Activated B cell treated with CpG ODN at 0.5 μM for 24 hours (primary cell): ENCODE data around the gene SETD3. TPM values are rescaled to one million over a fixed set of nuclear protein-coding genes. Genes with fewer than 3 reads are reported as not detected.

Experiments
- ATAC-seq: fragments of 200-7000 bp; cut with Tn5 transposase; one replicate; pipeline ENCODE4 v1.10.0; 2021; ENCODE audit warnings: low read depth, mild to moderate bottlenecking, moderate library complexity
- CTCF ChIA-PET: fragments of 350-600 bp; sonication (Branson Sonifier 250); formaldehyde crosslinking; loops from one replicate; lab custom pipeline; 2021; ENCODE audit warnings: antibody characterized with exemption; lab: Charles Lee
- POLR2A ChIA-PET: fragments of 350-600 bp; sonication (Branson Sonifier 250); formaldehyde crosslinking; loops from one replicate; lab custom pipeline; 2021; ENCODE audit warnings: antibody characterized with exemption; lab: Charles Lee
- DNase-seq: peaks from one replicate; pipeline ENCODE4 v3.0.0; 2022
- H3K27ac Mint-ChIP-seq: one replicate; pipeline ENCODE4 v1.8.0; 2020; ENCODE audit warnings: mixed read lengths
- H3K27me3 Mint-ChIP-seq: one replicate; pipeline ENCODE4 v1.8.0; 2021; ENCODE audit warnings: mixed read lengths
- H3K36me3 Mint-ChIP-seq: one replicate; pipeline ENCODE4 v1.8.0; 2021; ENCODE audit warnings: low read depth, mixed read lengths
- H3K4me1 Mint-ChIP-seq: one replicate; pipeline ENCODE4 v1.8.0; 2021; ENCODE audit warnings: mixed read lengths
- H3K4me3 Mint-ChIP-seq: one replicate; pipeline ENCODE4 v1.8.0; 2020; ENCODE audit warnings: mild to moderate bottlenecking, mixed read lengths
- H3K9me3 Mint-ChIP-seq: one replicate; pipeline ENCODE4 v1.8.0; 2020; ENCODE audit warnings: mixed read lengths
- intact Hi-C: fragments of 100-400 bp; cut with micrococcal nuclease; formaldehyde crosslinking; loops from one replicate; pipeline ENCODE4 v1.15.1; 2024
- total RNA-seq: library from RNA; stranded (reverse); gene quantifications from 2 replicates; pipeline ENCODE4 v1.2.3, GENCODE V29; 2022
- TF ChIP-seq, protein P1 (sequence below): fragments of 200-600 bp; IDR thresholded peaks from one replicate; pipeline ENCODE4 v1.8.0; 2022; ENCODE audit warnings: antibody characterized with exemption, mild to moderate bottlenecking

SETD3 gene
- total RNA-seq, 1 donor from 2014 or later, result 31.9 TPM

DNA sequence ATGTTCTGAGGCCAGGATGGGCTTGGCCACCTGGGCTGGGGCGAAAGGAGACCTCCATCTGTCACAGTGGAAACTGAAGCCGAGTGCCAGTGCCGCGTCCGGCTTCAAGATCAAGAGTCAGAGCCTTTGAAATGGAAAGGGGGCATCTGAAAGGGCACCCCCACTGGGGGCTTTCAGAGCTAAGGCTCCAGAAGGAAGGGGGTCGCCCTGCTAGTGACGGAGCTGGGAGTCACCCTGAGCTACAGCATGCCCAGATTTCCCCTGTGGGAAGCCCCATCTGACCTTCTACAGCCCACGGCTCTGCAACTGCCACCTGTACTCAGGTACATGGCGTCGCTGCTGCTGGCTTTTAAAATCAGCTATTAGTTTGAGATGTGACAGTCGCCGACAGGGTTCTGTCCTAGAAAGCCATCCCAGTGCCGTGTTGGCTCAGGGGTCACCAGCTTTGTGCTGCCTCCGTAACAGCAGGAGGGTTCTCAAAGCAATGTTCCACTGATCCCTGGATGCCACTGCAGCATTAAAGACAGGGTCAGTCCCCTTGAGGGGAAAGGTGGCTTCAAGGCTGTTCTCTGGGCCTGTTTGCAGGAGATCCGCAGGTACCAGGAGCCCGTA is 32.0 kb upstream of the SETD3 start:
- Mint-ChIP-seq H3K9me3 (no peaks in the 10 kb centered on the region), H3K36me3 (peaks cover 43% of the 10 kb centered on the region), H3K4me1 (no peaks in the 10 kb centered on the region), H3K27ac (no peak overlapping the region), H3K4me3 (no peak overlapping the region), H3K27me3 (no peaks in the 10 kb centered on the region)
- TF ChIP-seq, protein P1, sequence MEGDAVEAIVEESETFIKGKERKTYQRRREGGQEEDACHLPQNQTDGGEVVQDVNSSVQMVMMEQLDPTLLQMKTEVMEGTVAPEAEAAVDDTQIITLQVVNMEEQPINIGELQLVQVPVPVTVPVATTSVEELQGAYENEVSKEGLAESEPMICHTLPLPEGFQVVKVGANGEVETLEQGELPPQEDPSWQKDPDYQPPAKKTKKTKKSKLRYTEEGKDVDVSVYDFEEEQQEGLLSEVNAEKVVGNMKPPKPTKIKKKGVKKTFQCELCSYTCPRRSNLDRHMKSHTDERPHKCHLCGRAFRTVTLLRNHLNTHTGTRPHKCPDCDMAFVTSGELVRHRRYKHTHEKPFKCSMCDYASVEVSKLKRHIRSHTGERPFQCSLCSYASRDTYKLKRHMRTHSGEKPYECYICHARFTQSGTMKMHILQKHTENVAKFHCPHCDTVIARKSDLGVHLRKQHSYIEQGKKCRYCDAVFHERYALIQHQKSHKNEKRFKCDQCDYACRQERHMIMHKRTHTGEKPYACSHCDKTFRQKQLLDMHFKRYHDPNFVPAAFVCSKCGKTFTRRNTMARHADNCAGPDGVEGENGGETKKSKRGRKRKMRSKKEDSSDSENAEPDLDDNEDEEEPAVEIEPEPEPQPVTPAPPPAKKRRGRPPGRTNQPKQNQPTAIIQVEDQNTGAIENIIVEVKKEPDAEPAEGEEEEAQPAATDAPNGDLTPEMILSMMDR, result no peak
- POLR2A ChIA-PET, result no interaction called here
- intact Hi-C loops, result no loop called here
- CTCF ChIA-PET, result no interaction called here
- ATAC-seq (no peak), DNase-seq (no peak)

DNA sequence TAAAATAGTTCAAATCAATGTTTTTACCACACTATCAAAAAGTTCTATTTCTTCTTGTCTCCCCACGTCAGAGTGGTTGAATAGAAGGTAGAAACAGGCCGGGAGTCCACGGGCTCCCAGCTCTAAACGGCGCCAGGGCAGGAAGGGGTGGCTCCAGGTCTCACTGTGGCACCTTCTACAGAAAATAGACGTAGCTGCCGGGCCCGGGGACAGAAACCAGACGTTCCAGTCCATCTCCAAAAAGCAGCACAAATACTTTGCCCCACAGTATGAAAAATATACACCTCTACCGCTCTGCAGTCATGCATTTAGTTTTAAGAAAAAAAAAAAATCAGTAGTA is 31.4 kb upstream of the SETD3 start:
- H3K4me3 Mint-ChIP-seq, result no peak overlapping the region

DNA sequence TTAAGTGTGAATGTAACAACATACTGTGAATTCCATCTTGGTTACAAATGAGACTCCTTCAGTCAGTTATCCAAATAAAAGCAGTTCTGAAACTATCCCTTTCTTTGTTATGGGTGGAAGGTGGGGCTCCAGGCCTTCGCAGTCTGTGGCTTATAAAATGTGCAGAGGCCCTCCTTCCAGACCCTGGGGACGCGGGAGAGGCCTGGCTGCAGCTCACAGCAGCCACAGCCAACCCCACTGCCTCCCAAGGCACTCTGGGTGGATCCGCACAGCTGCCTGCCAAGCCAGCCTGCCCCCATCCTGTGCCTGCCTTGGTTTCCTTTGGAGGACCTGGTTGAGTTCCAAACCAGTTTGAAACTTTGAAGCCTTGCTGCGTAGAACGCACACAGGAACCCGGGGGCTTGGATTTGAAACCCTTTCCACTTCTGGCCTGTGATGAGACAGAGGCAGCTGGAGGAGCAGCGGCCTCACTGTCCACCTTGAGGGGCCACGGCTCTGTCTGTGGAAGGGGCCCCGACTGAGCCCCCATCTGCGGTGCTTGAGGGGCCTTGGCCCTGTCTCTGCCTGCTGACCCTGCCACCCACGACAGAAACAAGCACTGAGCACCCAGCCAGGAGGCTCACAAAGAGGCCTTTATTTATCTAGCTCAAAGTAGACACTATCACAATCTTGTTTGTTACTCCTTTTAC is 30.9 kb upstream of the SETD3 start:
- Mint-ChIP-seq H3K36me3 (peaks cover 54% of the 10 kb centered on the region), H3K4me1 (no peaks in the 10 kb centered on the region), H3K9me3 (no peaks in the 10 kb centered on the region), H3K4me3 (no peak overlapping the region), H3K27ac (no peak overlapping the region), H3K27me3 (no peaks in the 10 kb centered on the region)
- DNase-seq (no peak), ATAC-seq (no peak)
- TF ChIP-seq, protein P1, result no peak
- POLR2A ChIA-PET, result no interaction called here
- CTCF ChIA-PET, result no interaction called here
- intact Hi-C loops, result no loop called here

More for the DNA sequence above, 31.4 kb upstream of the SETD3 start:
- ATAC-seq, result no peak
- DNase-seq, result no peak
- Mint-ChIP-seq H3K36me3 (peaks cover 49% of the 10 kb centered on the region), H3K27me3 (no peaks in the 10 kb centered on the region), H3K9me3 (no peaks in the 10 kb centered on the region), H3K4me1 (no peaks in the 10 kb centered on the region), H3K27ac (no peak overlapping the region)
- intact Hi-C loops, result no loop called here
- POLR2A ChIA-PET, result no interaction called here
- TF ChIP-seq, protein P1, result no peak
- CTCF ChIA-PET, result no interaction called here

DNA sequence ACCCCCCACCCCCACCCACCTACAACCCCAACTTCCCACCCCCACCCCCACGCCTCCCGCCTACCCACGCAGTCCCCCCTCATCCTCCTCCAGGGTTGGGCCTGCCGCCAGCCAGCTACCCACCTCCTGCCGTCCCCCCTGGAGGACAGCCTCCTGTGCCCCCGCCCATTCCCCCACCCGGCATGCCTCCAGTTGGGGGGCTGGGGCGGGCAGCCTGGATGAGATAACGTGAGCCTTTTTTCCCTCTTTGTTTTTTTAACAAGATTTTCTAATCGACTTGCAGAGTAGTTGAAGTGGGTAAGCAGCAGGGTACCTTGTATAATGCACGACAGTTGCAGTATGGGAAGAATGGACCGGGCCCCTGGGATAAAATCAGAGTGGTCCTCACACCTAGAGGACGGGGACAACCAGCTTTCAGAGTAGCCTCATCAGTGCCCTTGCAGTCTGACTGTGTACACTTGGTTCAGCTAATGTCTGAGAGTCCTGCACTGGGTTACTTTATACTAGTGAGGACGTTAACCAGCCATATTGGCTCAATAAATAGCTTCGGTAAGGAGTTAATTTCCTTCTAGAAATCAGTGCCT is 30.0 kb upstream of the SETD3 start:
- ChIA-PET CTCF (no interaction called here), POLR2A (no interaction called here)
- H3K4me1 Mint-ChIP-seq, result no peaks in the 10 kb centered on the region
- H3K27ac Mint-ChIP-seq, result no peak overlapping the region
- H3K27me3 Mint-ChIP-seq, result no peaks in the 10 kb centered on the region
- no peak overlapping the region for H3K4me3 Mint-ChIP-seq
- TF ChIP-seq, protein P1, result no peak
- no peak for ATAC-seq
- intact Hi-C loops, result no loop called here
- peaks cover 64% of the 10 kb centered on the region for H3K36me3 Mint-ChIP-seq
- DNase-seq, result no peak
- H3K9me3 Mint-ChIP-seq, result no peaks in the 10 kb centered on the region

DNA sequence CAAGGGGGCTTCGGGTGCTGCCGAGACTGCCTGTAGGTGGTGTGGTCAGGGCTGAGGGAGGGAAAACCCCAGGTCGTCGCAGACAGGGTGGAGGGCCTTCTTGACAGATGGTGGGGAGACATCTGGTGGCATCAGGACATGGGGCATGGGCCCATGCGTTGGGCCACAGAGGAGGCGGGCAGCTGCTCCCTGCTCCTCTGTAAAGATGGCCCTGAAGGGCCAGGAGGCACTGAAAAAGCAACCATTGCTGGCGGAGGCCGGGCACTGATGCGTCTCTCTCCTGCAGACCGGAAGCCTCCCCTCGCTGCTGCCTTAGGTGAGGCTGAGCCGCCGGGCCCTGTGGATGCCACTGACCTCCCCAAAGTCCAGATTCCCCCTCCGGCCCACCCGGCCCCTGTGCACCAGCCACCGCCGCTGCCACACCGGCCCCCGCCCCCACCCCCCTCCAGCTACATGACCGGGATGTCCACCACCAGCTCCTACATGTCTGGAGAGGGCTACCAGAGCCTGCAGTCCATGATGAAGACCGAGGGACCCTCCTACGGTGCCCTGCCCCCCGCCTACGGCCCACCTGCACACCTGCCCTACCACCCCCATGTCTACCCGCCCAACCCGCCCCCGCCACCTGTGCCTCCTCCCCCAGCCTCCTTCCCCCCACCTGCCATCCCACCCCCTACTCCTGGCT is 29.4 kb upstream of the SETD3 start:
- Mint-ChIP-seq H3K27ac (no peak overlapping the region), H3K9me3 (no peaks in the 10 kb centered on the region), H3K4me3 (no peak overlapping the region), H3K36me3 (peaks cover 70% of the 10 kb centered on the region), H3K4me1 (no peaks in the 10 kb centered on the region), H3K27me3 (no peaks in the 10 kb centered on the region)
- TF ChIP-seq, protein P1, result no peak
- DNase-seq, result no peak
- ATAC-seq, result no peak
- ChIA-PET CTCF (no interaction called here), POLR2A (no interaction called here)
- intact Hi-C loops, result no loop called here
